ENCODE measurements around the gene CNNM4.
"Not testable (repeated sequence)": the region's sequence is repeated elsewhere in the genome, so short reads cannot be mapped to it uniquely, and the experiment has no call there.

CNNM4 gene

DNA sequence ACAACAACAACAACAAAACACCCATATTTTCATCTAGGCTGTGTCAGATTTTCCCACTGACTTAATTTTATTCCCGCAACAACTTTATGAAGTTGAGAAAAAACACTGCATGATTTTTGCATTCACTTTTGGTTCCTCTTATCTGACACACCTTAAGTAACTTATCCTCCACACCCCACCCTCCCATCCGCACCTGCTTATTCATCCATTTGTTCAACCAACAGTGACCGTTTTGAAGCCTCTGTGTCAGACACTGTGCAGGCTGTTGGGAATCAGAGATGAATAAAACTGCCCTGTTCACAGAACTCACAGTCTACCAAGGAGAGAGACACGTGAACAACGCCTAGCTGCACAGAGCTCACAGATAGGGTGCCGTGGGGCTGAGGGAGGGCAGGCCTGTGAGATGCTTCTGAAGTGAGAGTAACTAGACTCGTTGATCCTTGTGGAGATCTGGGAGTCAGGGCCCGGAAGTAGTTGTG lies 7.4 kb downstream of the CNNM4 start:
- H3K4me3 Mint-ChIP-seq, result peak overlapping the region; percentile 38
- no peaks in the 10 kb centered on the region for H3K9me3 Mint-ChIP-seq
- peaks cover 84% of the 10 kb centered on the region for H3K4me1 Mint-ChIP-seq
- H3K27me3 Mint-ChIP-seq, result no peaks in the 10 kb centered on the region
- H3K27ac Mint-ChIP-seq, result peak overlapping the region; percentile 71
- peak; percentile 72 for ATAC-seq
- peaks cover 7% of the 10 kb centered on the region for H3K36me3 Mint-ChIP-seq

DNA sequence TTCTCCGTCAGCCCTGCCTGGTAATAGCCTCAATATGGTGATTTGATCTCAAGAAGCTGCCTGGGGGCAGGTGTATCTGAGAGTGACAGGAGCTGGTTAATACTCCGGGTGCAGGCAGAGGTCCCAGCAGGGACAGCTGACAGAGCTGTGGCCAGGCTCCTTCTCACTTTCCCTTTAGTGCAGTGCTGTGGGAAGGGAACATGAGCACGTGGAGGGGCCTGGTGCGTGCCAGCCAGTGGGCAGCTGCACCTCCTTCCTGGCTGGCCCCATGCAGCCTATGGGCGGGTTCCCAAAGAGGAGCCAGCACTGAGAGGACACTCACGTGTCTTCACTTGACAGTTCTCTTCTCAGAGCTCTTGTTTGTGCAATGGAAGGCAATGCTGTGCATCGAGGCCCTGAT lies 9.1 kb downstream of the CNNM4 start:
- no peaks in the 10 kb centered on the region for H3K9me3 Mint-ChIP-seq
- H3K27me3 Mint-ChIP-seq, result no peaks in the 10 kb centered on the region
- peaks cover 7% of the 10 kb centered on the region for H3K36me3 Mint-ChIP-seq
- no peak overlapping the region for H3K4me3 Mint-ChIP-seq
- peaks cover 79% of the 10 kb centered on the region for H3K4me1 Mint-ChIP-seq
- ATAC-seq, result no peak
- peak overlapping the region; percentile 71 for H3K27ac Mint-ChIP-seq

DNA sequence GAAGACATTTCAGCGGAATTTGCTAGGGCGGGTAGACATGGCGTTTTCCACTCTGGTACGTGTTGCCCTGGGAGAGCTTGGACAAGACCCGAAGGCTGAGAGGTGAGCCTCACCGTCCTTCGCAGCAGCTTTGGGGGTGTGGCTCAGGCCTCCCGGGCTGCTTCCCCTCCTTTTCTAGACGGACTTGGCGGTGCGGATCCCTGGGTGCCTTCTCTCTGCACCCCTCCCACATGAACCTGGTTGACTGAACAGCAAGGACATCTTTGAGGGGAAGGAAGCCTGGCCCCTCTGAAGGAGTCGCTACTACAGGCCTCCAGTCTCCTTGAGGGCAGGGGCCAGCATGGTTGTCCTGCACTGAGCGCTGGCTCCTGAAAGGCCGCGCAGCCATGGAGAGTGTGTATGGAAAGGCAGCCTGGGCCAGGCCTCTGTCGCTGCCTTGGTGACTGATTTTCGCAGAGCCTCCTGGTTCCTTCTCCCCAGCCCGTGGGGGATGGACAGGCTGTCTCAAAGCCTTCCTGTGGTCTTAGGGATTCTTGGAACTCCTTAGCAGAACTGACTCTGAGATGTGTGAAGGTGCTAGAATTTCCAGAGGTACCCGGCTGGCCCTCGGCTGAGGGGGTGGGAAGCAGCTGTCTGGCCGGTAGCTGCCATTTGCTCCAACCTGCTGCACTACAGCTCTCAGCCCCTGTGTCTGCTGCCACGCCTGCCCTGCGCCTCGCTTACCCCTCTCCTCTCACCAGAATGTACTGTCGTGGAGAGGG lies 9.9 kb downstream of the CNNM4 start:
- no peak for ATAC-seq
- H3K36me3 Mint-ChIP-seq, result peaks cover 7% of the 10 kb centered on the region
- no peak overlapping the region for H3K4me3 Mint-ChIP-seq
- H3K4me1 Mint-ChIP-seq, result peaks cover 81% of the 10 kb centered on the region
- H3K27ac Mint-ChIP-seq, result peak overlapping the region; percentile 71
- H3K27me3 Mint-ChIP-seq, result no peaks in the 10 kb centered on the region
- H3K9me3 Mint-ChIP-seq, result no peaks in the 10 kb centered on the region

DNA sequence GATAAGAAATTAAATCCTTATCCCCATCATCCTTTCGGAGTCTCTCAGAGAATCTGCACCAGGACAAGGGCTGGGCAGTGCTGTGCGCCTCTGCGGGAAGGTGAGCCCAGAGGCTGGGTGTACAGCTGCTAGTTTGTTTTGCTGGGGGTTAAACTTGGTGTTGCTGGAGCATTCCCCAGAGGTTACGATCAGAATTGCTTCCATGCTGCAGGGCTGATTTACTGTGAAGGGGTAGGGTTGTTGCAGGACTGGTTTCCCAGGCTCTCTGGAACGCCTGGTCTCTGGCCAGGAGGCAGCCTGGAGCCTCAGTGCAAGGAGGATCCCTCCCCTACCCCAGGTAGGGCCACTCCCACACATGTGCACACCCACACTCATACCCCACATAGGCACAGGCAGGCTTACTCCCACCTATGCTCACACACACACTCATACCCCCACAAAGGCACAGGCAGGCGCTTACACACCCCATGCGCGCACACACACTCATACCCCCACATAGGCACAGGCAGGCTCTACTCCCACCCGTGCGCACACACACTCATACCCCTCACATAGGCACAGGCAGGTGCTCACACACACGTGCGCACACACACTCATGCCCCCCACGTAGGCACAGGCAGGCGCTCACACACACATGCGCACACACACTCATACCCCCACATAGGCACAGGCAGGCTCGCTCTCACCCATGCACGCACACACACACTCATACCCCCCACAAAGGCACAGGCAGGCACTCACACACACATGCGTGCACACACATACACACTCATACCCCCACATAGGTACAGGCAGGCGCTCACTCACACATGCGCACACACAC lies 11.3 kb downstream of the CNNM4 start:
- Mint-ChIP-seq H3K36me3 (no peaks in the 10 kb centered on the region), H3K27ac (peak overlapping the region; percentile 57), H3K27me3 (no peaks in the 10 kb centered on the region), H3K4me1 (peaks cover 80% of the 10 kb centered on the region), H3K4me3 (no peak overlapping the region), H3K9me3 (peaks cover 4% of the 10 kb centered on the region)
- no peak for ATAC-seq

DNA sequence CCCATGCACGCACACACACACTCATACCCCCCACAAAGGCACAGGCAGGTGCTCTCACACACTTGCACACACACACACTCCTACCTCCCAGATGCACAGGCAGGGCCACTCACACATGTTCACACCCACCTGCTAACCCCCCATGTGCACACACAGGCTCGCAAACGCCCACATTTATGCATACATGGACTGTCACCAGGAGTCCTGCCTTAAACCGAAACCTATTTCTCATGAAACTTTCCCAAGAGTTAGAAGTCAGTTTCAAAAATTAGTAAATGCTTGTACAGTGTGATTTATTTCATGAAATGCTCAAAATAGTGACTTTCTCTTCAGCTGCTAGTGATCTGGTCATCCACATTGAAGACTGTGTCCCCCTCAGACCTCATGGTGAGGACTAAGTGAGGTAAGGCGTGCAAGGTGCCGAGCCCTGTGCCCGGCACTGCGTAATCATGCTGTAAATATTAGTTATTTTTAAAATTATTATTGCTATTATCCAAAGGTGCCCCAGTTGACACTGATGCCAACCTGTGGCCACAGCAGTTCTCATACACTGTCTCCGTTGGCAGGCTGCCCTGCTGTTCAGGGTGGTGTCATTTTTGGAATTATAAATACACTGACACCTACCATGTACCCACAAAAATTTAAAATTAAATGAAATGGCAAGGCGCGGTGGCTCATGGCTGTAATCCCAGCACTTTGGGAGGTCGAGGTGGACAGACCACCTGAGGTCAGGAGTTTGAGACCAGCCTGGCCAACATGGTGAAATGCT lies 12.4 kb downstream of the CNNM4 start:
- Mint-ChIP-seq H3K4me1 (peaks cover 74% of the 10 kb centered on the region), H3K27ac (peak overlapping the region; percentile 57), H3K4me3 (peak overlapping the region; percentile 55), H3K9me3 (peaks cover 4% of the 10 kb centered on the region), H3K27me3 (no peaks in the 10 kb centered on the region), H3K36me3 (no peaks in the 10 kb centered on the region)
- ATAC-seq, result peak; percentile 17

DNA sequence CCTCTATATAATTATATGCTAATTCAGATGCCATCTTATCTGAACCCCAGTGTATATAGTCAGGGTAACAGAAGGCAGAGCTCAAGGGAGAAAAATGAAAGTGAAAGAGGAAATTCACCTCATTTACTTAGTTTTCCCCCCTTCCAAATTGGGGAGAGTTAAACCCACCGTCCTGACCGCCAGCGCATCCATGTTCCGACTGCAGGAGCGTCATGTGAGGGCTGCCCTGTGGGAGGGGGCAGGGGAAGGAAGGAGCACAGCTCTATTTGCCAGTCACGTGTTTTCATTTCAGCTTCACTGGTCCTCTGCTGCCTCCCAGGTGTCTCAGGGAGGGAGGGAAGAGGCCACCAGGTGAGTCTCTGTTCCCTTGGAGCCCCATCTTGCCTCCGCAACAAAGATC lies 13.2 kb downstream of the CNNM4 start:
- H3K27ac Mint-ChIP-seq, result peak overlapping the region; percentile 57
- H3K9me3 Mint-ChIP-seq, result peaks cover 4% of the 10 kb centered on the region
- H3K36me3 Mint-ChIP-seq, result no peaks in the 10 kb centered on the region
- H3K4me1 Mint-ChIP-seq, result peaks cover 66% of the 10 kb centered on the region
- H3K27me3 Mint-ChIP-seq, result no peaks in the 10 kb centered on the region
- H3K4me3 Mint-ChIP-seq, result peak overlapping the region; percentile 84
- peak; percentile 71 for ATAC-seq

DNA sequence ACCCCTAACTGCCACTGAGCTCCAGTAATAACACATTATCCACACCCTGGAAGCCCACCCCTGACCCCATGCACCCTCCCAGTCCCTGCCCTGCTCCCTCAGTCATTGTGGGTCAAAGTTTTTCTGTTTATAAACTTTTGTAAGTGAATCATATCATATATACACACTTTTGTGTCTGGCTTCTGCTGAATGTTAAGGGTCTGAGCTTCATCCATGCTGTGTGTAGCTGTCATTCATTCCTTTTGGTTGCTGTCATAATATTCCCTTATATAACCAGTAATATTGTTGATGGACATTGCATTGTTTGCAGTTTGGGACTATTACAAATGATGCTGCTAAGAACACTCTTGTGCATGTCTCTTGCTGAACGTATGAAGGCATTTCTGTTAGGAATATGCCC lies 14.5 kb downstream of the CNNM4 start:
- no peaks in the 10 kb centered on the region for H3K27me3 Mint-ChIP-seq
- peaks cover 53% of the 10 kb centered on the region for H3K4me1 Mint-ChIP-seq
- peaks cover 3% of the 10 kb centered on the region for H3K36me3 Mint-ChIP-seq
- peaks cover 4% of the 10 kb centered on the region for H3K9me3 Mint-ChIP-seq
- ATAC-seq, result no peak
- H3K27ac Mint-ChIP-seq, result peak overlapping the region; percentile 57
- no peak overlapping the region for H3K4me3 Mint-ChIP-seq

DNA sequence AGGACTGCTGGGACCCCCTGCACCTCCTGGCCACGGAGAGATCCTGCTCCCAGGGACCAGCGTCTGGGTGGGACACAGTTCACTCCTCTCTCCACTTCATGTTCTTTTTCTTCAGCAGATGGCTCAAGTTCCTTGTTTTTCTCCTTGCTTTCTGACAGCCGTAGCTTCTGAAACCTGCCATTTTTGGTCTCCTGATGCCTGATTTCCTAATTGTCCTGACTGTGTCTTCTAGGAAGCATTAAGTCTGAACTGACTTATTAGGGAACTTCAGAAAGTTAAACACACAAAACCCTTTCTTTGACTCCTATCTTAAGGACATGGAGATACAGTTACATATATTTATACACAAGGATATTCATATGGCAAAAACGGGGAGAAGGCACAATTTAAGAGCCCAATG lies 22.7 kb downstream of the CNNM4 start:
- H3K27me3 Mint-ChIP-seq, result no peaks in the 10 kb centered on the region
- H3K9me3 Mint-ChIP-seq, result no peaks in the 10 kb centered on the region
- H3K27ac Mint-ChIP-seq, result no peak overlapping the region
- H3K36me3 Mint-ChIP-seq, result peaks cover 7% of the 10 kb centered on the region
- no peak overlapping the region for H3K4me3 Mint-ChIP-seq
- no peaks in the 10 kb centered on the region for H3K4me1 Mint-ChIP-seq
- ATAC-seq, result no peak

DNA sequence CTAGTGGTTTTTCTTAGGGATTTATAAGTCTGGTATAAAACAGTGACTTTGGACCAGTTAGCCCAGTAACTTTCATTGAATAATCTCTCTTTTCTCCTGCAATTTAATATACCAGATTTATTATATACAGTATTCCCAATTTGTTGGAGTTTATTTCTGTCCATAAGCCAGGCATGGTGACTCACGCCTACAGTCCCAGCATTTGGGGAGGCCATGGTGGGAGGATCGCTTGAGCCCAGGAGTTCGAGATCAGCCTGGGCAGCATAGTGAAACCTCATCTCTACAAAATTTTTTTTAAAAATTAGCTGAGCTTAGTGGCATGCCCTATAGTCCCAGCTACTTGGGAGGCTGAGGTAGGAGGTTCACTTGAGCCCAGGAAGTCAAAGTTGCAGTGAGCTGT lies 26.7 kb downstream of the CNNM4 start:
- Mint-ChIP-seq H3K27ac (no peak overlapping the region), H3K27me3 (no peaks in the 10 kb centered on the region), H3K36me3 (no peaks in the 10 kb centered on the region), H3K4me1 (peaks cover 8% of the 10 kb centered on the region), H3K9me3 (no peaks in the 10 kb centered on the region), H3K4me3 (no peak overlapping the region)
- no peak for ATAC-seq

DNA sequence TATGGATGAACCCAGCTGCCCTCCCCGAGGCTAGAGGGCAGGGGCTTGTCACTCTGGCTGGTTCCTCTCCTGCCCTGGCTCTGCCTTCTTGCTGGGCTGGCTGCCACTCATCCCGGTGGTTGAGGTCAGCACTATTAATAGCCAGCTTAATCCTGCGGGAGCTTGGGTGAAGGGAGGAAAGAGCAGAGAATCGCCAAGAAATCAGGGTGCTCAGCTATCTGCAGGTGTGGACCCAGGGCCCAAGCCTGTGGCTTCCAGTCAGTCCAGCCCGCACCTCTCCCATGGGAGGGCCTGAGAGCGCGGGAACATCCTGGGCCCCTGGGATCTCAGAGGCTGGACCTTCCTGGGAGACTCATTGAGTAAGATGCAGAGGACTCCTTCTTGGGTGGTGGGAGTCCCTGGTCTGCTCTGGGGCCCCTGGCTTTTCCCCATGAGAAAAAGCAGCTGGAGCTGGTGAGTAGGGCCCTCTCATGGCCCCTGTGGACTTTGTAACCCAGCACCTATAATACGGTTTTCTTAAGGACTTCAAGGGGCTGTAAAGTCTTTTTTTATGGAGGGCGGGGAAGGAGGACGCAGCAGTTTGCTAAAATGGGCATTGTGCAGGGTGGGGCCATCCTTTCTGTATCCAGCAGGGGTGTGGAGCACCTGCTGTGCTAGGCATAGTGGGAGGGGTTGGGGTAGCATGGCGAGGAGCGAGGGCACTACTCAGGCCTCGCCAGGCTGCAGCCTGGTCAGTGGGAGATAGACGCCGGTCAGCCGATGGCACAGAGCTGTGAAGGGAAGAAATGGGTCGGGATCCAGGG lies 27.9 kb downstream of the CNNM4 start:
- no peak overlapping the region for H3K4me3 Mint-ChIP-seq
- no peaks in the 10 kb centered on the region for H3K27me3 Mint-ChIP-seq
- no peaks in the 10 kb centered on the region for H3K36me3 Mint-ChIP-seq
- H3K27ac Mint-ChIP-seq, result peak overlapping the region; percentile 34
- H3K4me1 Mint-ChIP-seq, result peaks cover 18% of the 10 kb centered on the region
- no peaks in the 10 kb centered on the region for H3K9me3 Mint-ChIP-seq
- ATAC-seq, result no peak

DNA sequence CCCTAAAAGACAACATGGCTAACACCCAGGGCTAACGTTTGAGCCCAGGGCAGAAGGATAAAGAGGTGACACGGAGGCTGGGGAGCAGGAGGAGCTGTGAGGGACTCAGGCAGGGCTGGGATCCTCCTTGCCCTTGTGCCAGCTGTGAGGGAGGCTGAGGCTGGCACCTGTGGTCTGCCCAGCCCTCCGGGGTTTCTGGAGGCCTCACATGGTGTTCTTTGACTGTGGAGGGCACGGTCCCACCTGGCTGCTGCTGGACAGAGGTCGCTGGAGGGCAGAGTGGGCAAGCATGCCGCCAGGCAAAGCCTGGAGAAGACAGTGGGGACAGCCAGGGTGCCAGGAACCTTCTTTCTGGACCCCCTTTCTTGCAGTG lies 28.5 kb downstream of the CNNM4 start:
- ATAC-seq, result no peak
- no peaks in the 10 kb centered on the region for H3K27me3 Mint-ChIP-seq
- peaks cover 24% of the 10 kb centered on the region for H3K4me1 Mint-ChIP-seq
- peak overlapping the region; percentile 34 for H3K27ac Mint-ChIP-seq
- no peak overlapping the region for H3K4me3 Mint-ChIP-seq
- H3K9me3 Mint-ChIP-seq, result no peaks in the 10 kb centered on the region
- H3K36me3 Mint-ChIP-seq, result no peaks in the 10 kb centered on the region

DNA sequence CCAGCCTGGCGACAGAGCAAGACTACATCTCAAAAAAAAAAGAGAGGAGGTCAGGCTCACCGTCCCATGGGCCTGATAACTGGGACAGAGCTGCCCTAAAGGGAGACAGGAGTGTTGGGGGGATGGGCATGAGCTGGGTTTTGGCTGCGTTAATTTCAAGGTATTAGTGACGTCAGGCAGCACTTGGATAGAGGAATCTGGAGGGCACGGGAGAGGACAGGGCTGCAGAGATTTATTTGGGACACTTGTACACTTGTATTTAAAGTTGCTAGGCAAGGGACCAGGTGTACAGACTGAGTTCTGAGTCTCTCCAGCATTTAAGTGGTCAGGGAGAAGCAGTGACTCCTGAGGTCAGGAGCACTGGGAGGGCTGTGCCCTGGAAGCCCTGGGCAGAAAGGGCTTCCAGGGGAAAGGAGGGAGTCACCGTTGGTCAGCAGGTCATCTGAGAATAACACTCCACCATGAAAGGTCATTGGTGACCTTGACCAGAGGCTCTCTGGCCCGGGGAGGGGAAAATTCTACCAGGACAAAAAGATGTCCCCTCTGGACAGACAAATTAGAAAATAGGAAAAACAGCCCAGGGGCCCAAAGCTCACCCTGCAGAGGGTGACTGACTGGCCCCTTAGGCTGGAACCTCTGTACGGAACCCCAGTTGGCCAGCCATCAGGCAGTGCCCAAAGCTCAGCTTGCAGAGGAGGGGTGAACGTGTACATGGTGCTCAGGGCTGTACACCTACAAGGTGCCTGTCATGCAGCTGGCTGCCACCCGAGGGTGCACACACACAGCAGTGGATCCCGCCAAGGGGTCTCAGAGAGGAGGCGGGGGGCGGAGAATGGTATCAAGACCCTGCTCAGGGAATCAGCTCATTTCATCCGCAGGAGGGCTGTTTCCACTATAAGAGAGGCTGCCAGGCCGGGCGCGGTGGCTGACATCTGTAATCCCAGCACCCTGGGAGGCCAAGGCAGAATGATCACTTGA lies 32.4 kb downstream of the CNNM4 start:
- Mint-ChIP-seq H3K36me3 (no peaks in the 10 kb centered on the region), H3K27ac (peak overlapping the region; percentile 36), H3K9me3 (no peaks in the 10 kb centered on the region), H3K4me3 (no peak overlapping the region), H3K27me3 (no peaks in the 10 kb centered on the region), H3K4me1 (peaks cover 27% of the 10 kb centered on the region)
- ATAC-seq, result no peak

DNA sequence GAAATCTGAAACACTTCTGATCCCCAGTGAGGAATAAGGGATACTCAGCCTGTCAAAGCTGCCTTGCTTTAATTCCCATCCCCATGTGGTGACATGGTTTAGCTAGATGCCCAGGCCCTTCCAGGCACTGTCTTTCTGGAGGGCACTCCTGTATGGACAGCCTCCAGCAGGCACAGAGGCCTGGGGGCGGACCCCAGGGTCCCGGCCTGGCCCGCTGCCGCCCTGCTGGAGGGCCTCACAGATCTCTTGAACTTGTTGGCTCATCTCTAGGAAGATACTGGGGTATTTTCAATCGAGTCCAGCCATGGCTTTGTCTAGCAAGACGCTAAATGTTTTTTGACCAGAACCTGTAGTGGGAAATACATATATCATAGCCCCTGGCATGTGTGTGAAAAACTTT lies 34.4 kb downstream of the CNNM4 start:
- no peaks in the 10 kb centered on the region for H3K9me3 Mint-ChIP-seq
- peaks cover 13% of the 10 kb centered on the region for H3K36me3 Mint-ChIP-seq
- H3K4me1 Mint-ChIP-seq, result peaks cover 19% of the 10 kb centered on the region
- H3K27me3 Mint-ChIP-seq, result no peaks in the 10 kb centered on the region
- no peak for ATAC-seq
- no peak overlapping the region for H3K27ac Mint-ChIP-seq
- no peak overlapping the region for H3K4me3 Mint-ChIP-seq

DNA sequence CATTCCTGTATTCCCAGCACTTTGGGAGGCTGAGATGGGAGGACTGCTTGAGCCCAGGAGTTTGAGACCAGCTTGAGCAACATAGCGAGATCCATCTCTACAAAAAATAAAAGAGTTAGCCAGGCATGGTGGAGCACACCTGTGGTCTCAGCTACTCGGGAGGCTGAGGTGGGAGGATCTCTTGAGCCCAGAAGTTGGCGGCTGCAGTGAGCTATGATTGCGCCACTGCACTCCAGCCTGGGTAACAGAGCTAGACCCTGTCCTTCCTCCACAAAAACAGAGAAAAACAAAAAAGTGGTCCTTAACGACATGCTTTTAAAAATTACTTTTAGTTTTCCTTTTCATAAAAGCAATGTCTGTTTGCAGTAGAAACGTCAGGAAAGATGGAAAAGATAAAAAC lies 35.8 kb downstream of the CNNM4 start:
- not testable (repeated sequence) for H3K27ac Mint-ChIP-seq, H3K9me3 Mint-ChIP-seq, ATAC-seq, H3K4me3 Mint-ChIP-seq, H3K27me3 Mint-ChIP-seq
- Mint-ChIP-seq H3K36me3 (peaks cover 13% of the 10 kb centered on the region), H3K4me1 (peaks cover 19% of the 10 kb centered on the region)

All from stimulated activated memory B cell treated with anti-CD40 and anti-IgM and Interleukin-4, amounts not matched to agents 10 μg/mL and 1 μg/mL and 100 μg/mL, for 72 hours (primary cell).